K562 (cell line): ENCODE data around the gene SLC23A2. TPM values are rescaled to one million over a fixed set of nuclear protein-coding genes. Genes with fewer than 3 reads are reported as not detected.

ENCODE experiments used
- ATAC-seq: fragments of 200-7000 bp; cut with Tn5 transposase; 3 replicates; pipeline ENCODE4 v1.9.1; 2020; ENCODE audit warnings: moderate library complexity
- BruUV-seq: library from RNA; stranded (reverse); fragments of 400-500 nt; replicated peaks from 2 replicates; lab custom pipeline; 2021; lab: Mats Ljungman, UMichigan
- CTCF ChIA-PET: fragments of 300-600 bp; formaldehyde crosslinking; extraction: SDS; loops from one replicate; lab custom pipeline; 2021; ENCODE audit warnings: low intra/inter-chr PET ratio; lab: Yijun Ruan, JAX
- POLR2A ChIA-PET: fragments of 300-600, 350-650 bp; sonication (Branson Sonifier 250); formaldehyde crosslinking; extraction: SDS; loops from one replicate; lab custom pipeline; 2021; ENCODE audit warnings: antibody characterized with exemption, inconsistent platforms; lab: Yijun Ruan, JAX
- DNase-seq, 4 experiments: peaks; one replicate each; pipeline versions ENCODE4 v3.0.0 to v3.0.0-alpha.2; 2011 to 2018; ENCODE audit warnings: low spot score in 3 of 4, mixed read lengths in 3 of 4; ENCODE audit errors: extremely low read depth in 1 of 4
- FAIRE-seq: peaks from 2 replicates; lab custom pipeline; 2011; peaks lifted over from hg19 to GRCh38; lab: Jason Lieb, UNC
- H2AFZ ChIP-seq: 2 replicates; pipeline ENCODE4 v1.6.0; 2011; ENCODE audit warnings: low read depth, low read length, control low read depth, inconsistent platforms
- H3K27ac ChIP-seq: fragments of 200-600 bp; 3 replicates; pipeline ENCODE4 v1.8.0; 2011; ENCODE audit warnings: low read depth, mild to moderate bottlenecking, control low read depth, inconsistent platforms, low read length, moderate library complexity, mixed read lengths; ENCODE audit errors: extremely low read depth
- H3K27me3 ChIP-seq, 2 experiments: fragments of 300-600 bp in 1 of 2; 2 replicates in 1 of 2; 3 replicates in 1 of 2; pipeline versions ENCODE4 v1.6.0 to v1.8.0; 2011; ENCODE audit warnings: inconsistent platforms in 2 of 2, low read length in 2 of 2, mild to moderate bottlenecking in 1 of 2, mixed read lengths in 1 of 2, moderate library complexity in 1 of 2; ENCODE audit not compliant: control insufficient read depth in 2 of 2, insufficient read depth in 2 of 2
- H3K36me3 ChIP-seq: fragments of 300-600 bp; 3 replicates; pipeline ENCODE4 v1.8.0; 2011; ENCODE audit warnings: mild to moderate bottlenecking, low read length, inconsistent platforms; ENCODE audit not compliant: control insufficient read depth, insufficient read depth
- H3K4me1 ChIP-seq, 2 experiments: fragments of 200-600 bp in 1 of 2; replicated peaks in 1 of 2; 2 replicates in 1 of 2; 3 replicates in 1 of 2; pipeline versions ENCODE4 v1.5.1 to v1.8.0; 2011; ENCODE audit warnings: inconsistent platforms in 2 of 2, low read length in 2 of 2, mild to moderate bottlenecking in 1 of 2, mixed read lengths in 1 of 2, moderate library complexity in 1 of 2; ENCODE audit not compliant: control insufficient read depth in 2 of 2, insufficient read depth in 2 of 2
- H3K4me2 ChIP-seq: 2 replicates; pipeline ENCODE4 v1.6.1; 2011; ENCODE audit warnings: low read length, control low read depth, inconsistent platforms, mixed read lengths; ENCODE audit not compliant: insufficient read depth
- H3K4me3 ChIP-seq: fragments of 200-600 bp; sonication (generic), shearing (Covaris generic); 2 replicates; pipeline ENCODE4 v1.5.1; 2016; ENCODE audit warnings: control low read depth, inconsistent platforms
- H3K79me2 ChIP-seq: fragments of 200-600 bp; 3 replicates; pipeline ENCODE4 v1.8.0; 2011; ENCODE audit warnings: low read length, inconsistent platforms; ENCODE audit not compliant: control insufficient read depth, insufficient read depth
- H3K9ac ChIP-seq, 2 experiments: 2 replicates each; pipeline versions ENCODE4 v1.6.0 to v1.6.1; 2011; ENCODE audit warnings: low read depth in 2 of 2, low read length in 2 of 2, control low read depth in 1 of 2, inconsistent platforms in 1 of 2, mild to moderate bottlenecking in 1 of 2, mixed read lengths in 1 of 2; ENCODE audit not compliant: insufficient read depth in 1 of 2
- H3K9me1 ChIP-seq: one replicate; pipeline ENCODE4 v1.6.0; 2011; ENCODE audit warnings: inconsistent platforms, mild to moderate bottlenecking, low read length, moderate library complexity; ENCODE audit not compliant: control insufficient read depth, insufficient read depth
- H3K9me3 ChIP-seq: replicated peaks from 2 replicates; pipeline ENCODE4 v1.5.1; 2011; ENCODE audit warnings: low read depth, low read length, inconsistent platforms; ENCODE audit not compliant: control insufficient read depth, insufficient read depth
- H4K20me1 ChIP-seq: replicated peaks from 2 replicates; pipeline ENCODE4 v1.6.1; 2011; ENCODE audit warnings: low read length, inconsistent platforms, mixed read lengths; ENCODE audit not compliant: control insufficient read depth, insufficient read depth
- CHD1 ChIP-seq: fragments of 200-600 bp; sonication (generic); IDR thresholded peaks from one replicate; pipeline ENCODE4 v1.6.1; 2012; ENCODE audit warnings: mild to moderate bottlenecking, moderate library complexity, low read length, inconsistent platforms
- GABPA ChIP-seq: fragments of 200-800 bp; sonication (Bioruptor generic); conservative IDR thresholded peaks from 2 replicates; pipeline ENCODE4 v1.6.1; 2016; ENCODE audit warnings: low read depth, missing genetic modification characterization, missing compliant biosample characterization
- HDAC2 ChIP-seq: fragments of 450-650 bp; IDR thresholded peaks from 2 replicates; pipeline ENCODE4 v1.6.1; 2016; ENCODE audit warnings: mild to moderate bottlenecking
- HIVEP1 ChIP-seq: fragments of 250-450 bp; sonication (Bioruptor Pico); IDR thresholded peaks from 2 replicates; pipeline ENCODE4 v1.4.0; 2020; ENCODE audit warnings: mild to moderate bottlenecking
- KDM2B ChIP-seq: fragments of 250-450 bp; sonication (Bioruptor Pico); IDR thresholded peaks from 2 replicates; pipeline ENCODE4 v1.8.0; 2021; ENCODE audit warnings: mild to moderate bottlenecking, moderate library complexity
- PHTF2 ChIP-seq: fragments of 250-450 bp; sonication (Bioruptor Pico); IDR thresholded peaks from 2 replicates; pipeline ENCODE4 v1.5.0; 2021; ENCODE audit warnings: mild to moderate bottlenecking
- PML ChIP-seq: IDR thresholded peaks from 2 replicates; pipeline ENCODE4 v1.6.1; 2012; ENCODE audit warnings: low read length, inconsistent platforms
- PTBP1 ChIP-seq: fragments of 200-400 bp; formaldehyde crosslinking; IDR thresholded peaks from 2 replicates; pipeline ENCODE4 v1.6.1; 2017; ENCODE audit warnings: low read depth, low read length
- RBM25 ChIP-seq: fragments of 200-400 bp; formaldehyde crosslinking; IDR thresholded peaks from 2 replicates; pipeline ENCODE4 v1.6.1; 2018; ENCODE audit warnings: low read length, low read depth, moderate library complexity; ENCODE audit not compliant: severe bottlenecking
- SIN3B ChIP-seq: fragments of 450-650 bp; IDR thresholded peaks from 2 replicates; pipeline ENCODE4 v1.6.1; 2017; ENCODE audit warnings: low read depth, mild to moderate bottlenecking, moderate library complexity
- SMC3 ChIP-seq: conservative IDR thresholded peaks from 2 replicates; pipeline ENCODE4 v1.6.1; 2011; ENCODE audit warnings: low read depth, low read length, improper control_type of control experiment; ENCODE audit not compliant: insufficient read depth
- TAF7 ChIP-seq: fragments of 450-650 bp; IDR thresholded peaks from 2 replicates; pipeline ENCODE4 v1.6.1; 2016; ENCODE audit warnings: missing genetic modification characterization, missing compliant biosample characterization
- TCFL5 ChIP-seq: fragments of 250-450 bp; sonication (Bioruptor Pico); conservative IDR thresholded peaks from 2 replicates; pipeline ENCODE4 v1.6.1; 2021; ENCODE audit warnings: mild to moderate bottlenecking, moderate library complexity, matching md5 sums
- ZBED1 ChIP-seq: IDR thresholded peaks from 2 replicates; pipeline ENCODE4 v1.6.1; 2014
- ZBTB17 ChIP-seq: fragments of 450-650 bp; formaldehyde crosslinking; IDR thresholded peaks from 2 replicates; pipeline ENCODE4 v1.4.0; 2020; ENCODE audit warnings: mild to moderate bottlenecking
- ZNF165 ChIP-seq: fragments of 250-450 bp; sonication (Bioruptor Pico); IDR thresholded peaks from 2 replicates; pipeline ENCODE4 v1.4.0; 2020; ENCODE audit warnings: borderline replicate concordance
- ZNF695 ChIP-seq: fragments of 450-650 bp; formaldehyde crosslinking; IDR thresholded peaks from 2 replicates; pipeline ENCODE4 v1.4.0; 2020; ENCODE audit warnings: mild to moderate bottlenecking, moderate library complexity
- WGBS: fragments of 100-300 bp; shearing (Covaris generic); methylation state at CpG from one replicate; pipeline ENCODE4 v1.1.6; 2016; ENCODE audit warnings: low coverage, mixed read lengths; ENCODE audit not compliant: insufficient coverage; ENCODE audit errors: missing lambda C conversion rate; 5-methylcytosine and 5-hydroxymethylcytosine counted together
- in situ Hi-C: fragments of 300-500 bp; cut with MboI; formaldehyde crosslinking; loops from 4 replicates; pipeline ENCODE4 v1.15.0; 2018; ENCODE audit warnings: inconsistent platforms, mixed read lengths
- intact Hi-C: fragments of 100-400 bp; cut with micrococcal nuclease; formaldehyde crosslinking; loops from 2 replicates; pipeline ENCODE4 v1.14.2; 2022
- polyA plus RNA-seq, 8 experiments: library from polyadenylated mRNA; depleted of rRNA in 4 of 8; stranded (reverse) in 5 of 8; unstranded in 3 of 8; fragments of >200 nt; fragmentation: Nextera tagmentation in 2 of 8; fragmentation: Illumina TruSeq in 1 of 8; extraction: Ambion mirVana in 2 of 8; extraction: Trizol in 1 of 8; gene quantifications; 2 replicates each; pipeline versions ENCODE4 v1.2.1 to v1.2.3, GENCODE V29; 2011 to 2014; ENCODE audit warnings: inconsistent platforms in 1 of 8, missing spikeins in 1 of 8
- total RNA-seq, 7 experiments: library from RNA; depleted of rRNA in 6 of 7; stranded (reverse); fragments of >200 nt in 6 of 7; fragmentation: Illumina TruSeq in 2 of 7; extraction: Trizol in 2 of 7; gene quantifications; 2 replicates each; pipeline versions ENCODE4 v1.2.1 to v1.2.3, GENCODE V29; 2011 to 2021; ENCODE audit warnings: low replicate concordance in 1 of 7
- TF ChIP-seq, protein P1 (sequence below): sonication (generic); formaldehyde crosslinking; IDR thresholded peaks from 2 replicates; pipeline ENCODE4 v1.5.0; 2020; ENCODE audit warnings: missing genetic modification reagents
- TF ChIP-seq, protein P2 (sequence below): IDR thresholded peaks from 3 replicates; pipeline ENCODE4 v1.6.1; 2011; ENCODE audit warnings: borderline replicate concordance, mild to moderate bottlenecking; ENCODE audit not compliant: insufficient read length, insufficient read depth

Gene SLC23A2
- total and polyA plus RNA-seq, 9 of the 15 experiments (the other 6 are each of a cell fraction or from before 2014, with no cell fraction given): 0.39 to 6.7 (median 3.2) TPM

DNA sequence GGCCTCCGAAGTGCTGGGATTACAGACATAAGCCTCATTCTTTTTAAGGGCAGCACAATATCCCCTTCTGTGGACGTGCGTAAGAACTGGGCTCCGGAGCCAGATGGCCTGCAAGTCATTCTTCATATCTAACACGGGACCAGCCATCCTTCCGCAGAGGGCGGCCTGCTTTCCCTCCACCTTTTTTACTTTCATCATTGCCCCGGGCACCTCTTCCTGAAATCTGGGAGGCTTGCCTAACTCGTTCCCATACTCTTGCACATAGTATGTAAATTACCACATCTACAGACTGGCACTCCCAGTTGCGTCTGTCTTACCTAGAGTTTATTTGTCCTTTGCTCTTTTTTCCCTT, 29.9 kb upstream of the SLC23A2 start:
- FAIRE-seq: no peak
- DNase-seq: no peak
- Histone ChIP-seq H3K4me2 (no peak overlapping the region), H3K27me3 (peaks cover 2 to 13% of the 10 kb centered on the region in 2 experiments; a peak in 2 of 5 replicates), H3K4me3 (no peak overlapping the region), H3K9ac (no peak overlapping the region), H3K4me1 (no peaks in the 10 kb centered on the region), H3K27ac (no peak overlapping the region), H3K9me3 (no peaks in the 10 kb centered on the region), H3K36me3 (no peaks in the 10 kb centered on the region), H4K20me1 (no peaks in the 10 kb centered on the region), H3K79me2 (no peaks in the 10 kb centered on the region), H3K9me1 (no peaks in the 10 kb centered on the region), H2AFZ (no peak overlapping the region)
- no peak for ATAC-seq
- no TSS peak for BruUV-seq
- WGBS: 2% methylated on average over 10 of the region's 10 CpGs
- intact Hi-C loops: no loop called here
- ChIA-PET POLR2A (no interaction called here), CTCF (no interaction called here)
- in situ Hi-C loops: no loop called here
- no peak for TF ChIP-seq RBM25
- no peak for TF ChIP-seq ZNF165
- no peak for TF ChIP-seq PML
- TF ChIP-seq SIN3B: no peak
- no peak for TF ChIP-seq ZBTB17 (CRISPR knock-in tag)
- TF ChIP-seq TCFL5 (CRISPR knock-in tag): no peak
- no peak for TF ChIP-seq TAF7 (tag)
- no peak for TF ChIP-seq CHD1
- no peak for TF ChIP-seq SMC3
- TF ChIP-seq ZBED1: no peak
- TF ChIP-seq PHTF2 (CRISPR knock-in tag): no peak
- no peak for TF ChIP-seq HDAC2
- no peak for TF ChIP-seq PTBP1
- TF ChIP-seq, protein P1, sequence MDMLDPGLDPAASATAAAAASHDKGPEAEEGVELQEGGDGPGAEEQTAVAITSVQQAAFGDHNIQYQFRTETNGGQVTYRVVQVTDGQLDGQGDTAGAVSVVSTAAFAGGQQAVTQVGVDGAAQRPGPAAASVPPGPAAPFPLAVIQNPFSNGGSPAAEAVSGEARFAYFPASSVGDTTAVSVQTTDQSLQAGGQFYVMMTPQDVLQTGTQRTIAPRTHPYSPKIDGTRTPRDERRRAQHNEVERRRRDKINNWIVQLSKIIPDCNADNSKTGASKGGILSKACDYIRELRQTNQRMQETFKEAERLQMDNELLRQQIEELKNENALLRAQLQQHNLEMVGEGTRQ (CRISPR knock-in tag): no peak
- TF ChIP-seq GABPA (tag): no peak
- TF ChIP-seq, protein P2, sequence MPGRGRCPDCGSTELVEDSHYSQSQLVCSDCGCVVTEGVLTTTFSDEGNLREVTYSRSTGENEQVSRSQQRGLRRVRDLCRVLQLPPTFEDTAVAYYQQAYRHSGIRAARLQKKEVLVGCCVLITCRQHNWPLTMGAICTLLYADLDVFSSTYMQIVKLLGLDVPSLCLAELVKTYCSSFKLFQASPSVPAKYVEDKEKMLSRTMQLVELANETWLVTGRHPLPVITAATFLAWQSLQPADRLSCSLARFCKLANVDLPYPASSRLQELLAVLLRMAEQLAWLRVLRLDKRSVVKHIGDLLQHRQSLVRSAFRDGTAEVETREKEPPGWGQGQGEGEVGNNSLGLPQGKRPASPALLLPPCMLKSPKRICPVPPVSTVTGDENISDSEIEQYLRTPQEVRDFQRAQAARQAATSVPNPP: no peak
- TF ChIP-seq KDM2B: no peak
- no peak for TF ChIP-seq ZNF695 (CRISPR knock-in tag)
- TF ChIP-seq HIVEP1 (CRISPR knock-in tag): no peak
